GM23338 (cell line): ENCODE data around the gene COPZ1. TPM values are rescaled to one million over a fixed set of nuclear protein-coding genes. Genes with fewer than 3 reads are reported as not detected.

Experiments used
- ATAC-seq: fragments of 200-7000 bp; cut with Tn5 transposase; 3 replicates; pipeline ENCODE4 v1.9.1; 2020
- DNase-seq: peaks from one replicate; pipeline ENCODE4 v3.0.0-alpha.2; 2015; ENCODE audit warnings: low spot score
- H2AFZ ChIP-seq: fragments of 200-600 bp; sonication (generic); 2 replicates; pipeline ENCODE4 v1.8.0; 2016; ENCODE audit warnings: antibody characterized with exemption, mild to moderate bottlenecking, moderate library complexity
- H3F3A ChIP-seq: fragments of 200-600 bp; sonication (generic); replicated peaks from 2 replicates; pipeline ENCODE4 v1.8.0; 2017; ENCODE audit warnings: antibody characterized with exemption, mixed run types, low read depth
- H3K27ac ChIP-seq: fragments of 200-600 bp; sonication (generic); 2 replicates; pipeline ENCODE4 v1.6.1; 2016; ENCODE audit warnings: low read depth
- H3K27me3 ChIP-seq: fragments of 200-600 bp; sonication (generic); 2 replicates; pipeline ENCODE4 v1.8.0; 2016; ENCODE audit warnings: mild to moderate bottlenecking, mixed run types, moderate library complexity; ENCODE audit not compliant: insufficient read depth
- H3K36me3 ChIP-seq: fragments of 200-600 bp; sonication (generic); 2 replicates; pipeline ENCODE4 v1.8.0; 2016; ENCODE audit warnings: mild to moderate bottlenecking; ENCODE audit not compliant: insufficient read depth
- H3K4me1 ChIP-seq: fragments of 200-600 bp; sonication (generic); 2 replicates; pipeline ENCODE4 v1.8.0; 2016; ENCODE audit warnings: mild to moderate bottlenecking, moderate library complexity; ENCODE audit not compliant: insufficient read depth
- H3K4me2 ChIP-seq: fragments of 200-600 bp; sonication (generic); 2 replicates; pipeline ENCODE4 v1.7.1; 2017; ENCODE audit warnings: mixed run types
- H3K4me3 ChIP-seq: fragments of 200-600 bp; sonication (generic); 2 replicates; pipeline ENCODE4 v1.6.1; 2016; ENCODE audit warnings: mixed run types
- H3K79me2 ChIP-seq: fragments of 200-600 bp; sonication (generic); replicated peaks from 2 replicates; pipeline ENCODE4 v1.8.0; 2017; ENCODE audit warnings: mild to moderate bottlenecking; ENCODE audit not compliant: insufficient read depth
- H3K9me2 ChIP-seq: fragments of 200-600 bp; sonication (generic); 2 replicates; pipeline ENCODE4 v1.8.0; 2017; ENCODE audit not compliant: insufficient read depth
- H4K20me1 ChIP-seq: fragments of 200-600 bp; sonication (generic); replicated peaks from 2 replicates; pipeline ENCODE4 v1.8.0; 2017; ENCODE audit warnings: mild to moderate bottlenecking; ENCODE audit not compliant: insufficient read depth
- H3K27ac Mint-ChIP-seq: 2 replicates; pipeline ENCODE4 v1.8.0; 2020; ENCODE audit warnings: inconsistent platforms, mild to moderate bottlenecking, moderate library complexity, mixed read lengths
- H3K27me3 Mint-ChIP-seq: 3 replicates; pipeline ENCODE4 v1.8.0; 2022; ENCODE audit warnings: low read depth, mild to moderate bottlenecking, moderate library complexity, mixed read lengths, inconsistent platforms; ENCODE audit not compliant: insufficient read depth, poor library complexity
- H3K36me3 Mint-ChIP-seq: 3 replicates; pipeline ENCODE4 v1.8.0; 2021; ENCODE audit warnings: low read depth, mild to moderate bottlenecking, inconsistent platforms, moderate library complexity, mixed read lengths
- H3K4me1 Mint-ChIP-seq: 3 replicates; pipeline ENCODE4 v1.8.0; 2020; ENCODE audit warnings: mild to moderate bottlenecking, inconsistent platforms, mixed read lengths
- H3K4me3 Mint-ChIP-seq: 3 replicates; pipeline ENCODE4 v1.8.0; 2021; ENCODE audit warnings: moderate library complexity, mild to moderate bottlenecking, inconsistent platforms, mixed read lengths
- H3K9me3 Mint-ChIP-seq: 3 replicates; pipeline ENCODE4 v1.8.0; 2020; ENCODE audit warnings: moderate library complexity, mild to moderate bottlenecking, inconsistent platforms, mixed read lengths
- CREB1 ChIP-seq: fragments of 250-450 bp; sonication (Bioruptor Pico); IDR thresholded peaks from 2 replicates; pipeline ENCODE4 v1.5.0; 2020; ENCODE audit warnings: low read depth, mild to moderate bottlenecking, moderate library complexity
- EZH2 ChIP-seq: fragments of 200-600 bp; sonication (generic); IDR thresholded peaks from one replicate; pipeline ENCODE4 v1.8.0; 2017; ENCODE audit warnings: antibody characterized with exemption, mild to moderate bottlenecking, low read depth; ENCODE audit not compliant: unreplicated experiment
- JUNB ChIP-seq: IDR thresholded peaks from one replicate; pipeline ENCODE4 v1.6.1; 2016; ENCODE audit warnings: antibody characterized with exemption; ENCODE audit not compliant: unreplicated experiment
- NANOG ChIP-seq: IDR thresholded peaks from 2 replicates; pipeline ENCODE4 v1.6.1; 2016; ENCODE audit warnings: antibody characterized with exemption, borderline replicate concordance
- POLR2AphosphoS5 ChIP-seq: IDR thresholded peaks from 2 replicates; pipeline ENCODE4 v1.6.1; 2016; ENCODE audit warnings: antibody characterized with exemption, low read depth
- REST ChIP-seq: IDR thresholded peaks from one replicate; pipeline ENCODE4 v1.6.1; 2018; ENCODE audit warnings: antibody characterized with exemption; ENCODE audit not compliant: unreplicated experiment
- STAT1 ChIP-seq: IDR thresholded peaks from one replicate; pipeline ENCODE4 v1.6.1; 2016; ENCODE audit warnings: antibody characterized with exemption; ENCODE audit not compliant: unreplicated experiment
- ZNF331 ChIP-seq: fragments of 250-450 bp; sonication (Bioruptor Pico); IDR thresholded peaks from 2 replicates; pipeline ENCODE4 v1.5.0; 2020; ENCODE audit warnings: low read depth, mild to moderate bottlenecking, moderate library complexity
- ZNF462 ChIP-seq: fragments of 250-450 bp; sonication (Bioruptor Pico); IDR thresholded peaks from 2 replicates; pipeline ENCODE4 v1.5.0; 2020; ENCODE audit warnings: mild to moderate bottlenecking, moderate library complexity
- polyA plus RNA-seq: library from polyadenylated mRNA; unstranded; fragments of >200 nt; fragmentation: Nextera tagmentation; extraction: Ambion mirVana; gene quantifications from 2 replicates; pipeline ENCODE4 v1.2.1, GENCODE V29; 2016
- total RNA-seq: library from RNA; depleted of rRNA; stranded (reverse); fragments of >200 nt; shearing (Covaris generic); gene quantifications from 2 replicates; pipeline ENCODE4 v1.2.3, GENCODE V29; 2014

COPZ1 gene
- total and polyA plus RNA-seq, 2 experiments from 2014 or later = 79.9 to 91.2 TPM

DNA sequence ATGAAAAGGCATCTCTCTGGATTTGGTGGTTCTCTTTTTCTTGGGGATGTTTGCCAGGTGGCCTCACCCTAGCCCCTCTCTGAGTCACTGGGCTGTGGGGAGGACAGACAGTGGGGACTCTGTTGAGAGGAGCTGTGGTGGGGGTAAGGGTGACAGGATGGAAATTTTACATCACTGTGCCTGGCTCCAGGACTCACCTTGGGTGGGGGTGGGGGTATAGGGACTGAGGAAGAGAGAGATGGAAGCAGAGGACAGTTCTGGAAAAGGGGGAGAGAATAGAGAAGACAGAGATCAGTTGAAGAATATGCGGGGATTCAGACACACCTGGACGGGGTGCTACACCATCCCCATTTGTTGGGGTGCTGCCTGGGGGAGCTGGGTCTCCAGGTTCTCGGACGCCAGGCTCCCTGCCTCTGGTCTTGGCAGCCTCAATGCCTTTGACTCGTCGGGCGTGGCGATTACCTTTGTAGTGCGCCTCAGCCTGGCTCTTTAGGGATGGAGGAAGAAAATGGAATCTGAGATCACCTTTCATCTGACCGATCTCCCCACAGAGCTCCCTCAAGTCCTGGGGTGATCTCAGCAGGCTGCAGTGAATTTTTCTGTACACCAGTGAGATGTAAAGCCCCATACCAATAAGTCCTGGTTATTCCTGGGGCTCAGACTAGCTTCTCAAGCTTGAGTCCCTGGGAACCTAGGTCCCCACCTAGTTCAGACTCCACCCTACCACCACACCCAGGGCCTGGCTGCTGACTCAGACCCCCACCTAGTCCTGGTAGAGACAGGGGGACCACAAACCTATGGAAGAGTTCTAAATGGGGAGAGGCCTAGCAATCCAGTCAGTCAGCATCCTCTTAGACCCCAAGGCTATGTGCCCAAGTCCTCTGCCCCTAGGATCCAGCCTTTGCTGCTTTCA lies 49.0 kb downstream of the COPZ1 start:
- Histone ChIP-seq H3K27ac (no peak overlapping the region), H3K27me3 (peaks cover 34% of the 10 kb centered on the region), H2AFZ (no peak overlapping the region), H3K4me2 (no peak overlapping the region), H3K4me1 (peaks cover 12% of the 10 kb centered on the region), H4K20me1 (no peaks in the 10 kb centered on the region; the same call in 1 of the 2 replicates), H3K79me2 (no peaks in the 10 kb centered on the region), H3K9me2 (no peaks in the 10 kb centered on the region), H3K36me3 (no peaks in the 10 kb centered on the region), H3F3A (peaks cover 2% of the 10 kb centered on the region; the same call in 1 of the 2 replicates), H3K4me3 (no peak overlapping the region)
- DNase-seq (no peak), ATAC-seq (no peak)
- Mint-ChIP-seq H3K4me1 (peaks cover 31% of the 10 kb centered on the region), H3K36me3 (peaks cover 23% of the 10 kb centered on the region), H3K27me3 (peaks cover 28% of the 10 kb centered on the region), H3K4me3 (no peak overlapping the region), H3K27ac (no peak overlapping the region), H3K9me3 (no peaks in the 10 kb centered on the region)
- TF ChIP-seq POLR2AphosphoS5 = no peak

- peaks cover 20% of the 10 kb centered on the region for H3K27me3 Mint-ChIP-seq
- H3K36me3 Mint-ChIP-seq = peaks cover 23% of the 10 kb centered on the region
- H3K9me3 Mint-ChIP-seq = no peaks in the 10 kb centered on the region
- no peak overlapping the region for H3K4me2 ChIP-seq
- H3K9me2 ChIP-seq = no peaks in the 10 kb centered on the region
- peaks cover 11% of the 10 kb centered on the region for H3K4me1 ChIP-seq
- ATAC-seq (no peak), DNase-seq (no peak)
- H3K36me3 ChIP-seq = no peaks in the 10 kb centered on the region
- no peak overlapping the region for H3K27ac ChIP-seq
- H3K27me3 ChIP-seq = peaks cover 26% of the 10 kb centered on the region
- H3K4me3 Mint-ChIP-seq = no peak overlapping the region
- no peaks in the 10 kb centered on the region for H3K79me2 ChIP-seq
- no peaks in the 10 kb centered on the region; the same call in 1 of the 2 replicates for H4K20me1 ChIP-seq
- peaks cover 29% of the 10 kb centered on the region for H3K4me1 Mint-ChIP-seq
- no peak overlapping the region for H3K4me3 ChIP-seq
- H2AFZ ChIP-seq = no peak overlapping the region
- H3K27ac Mint-ChIP-seq = no peak overlapping the region
- no peaks in the 10 kb centered on the region; the same call in 1 of the 2 replicates for H3F3A ChIP-seq
- TF ChIP-seq STAT1 (no peak), JUNB (no peak), NANOG (no peak), ZNF462 (CRISPR knock-in tag) (no peak), ZNF331 (CRISPR knock-in tag) (no peak), REST (no peak), CREB1 (no peak), EZH2 (no peak), POLR2AphosphoS5 (no peak)
These were observed 49.8 kb downstream of the COPZ1 start for GRCh38 chr12:54374562-54375258.
